Activated CD8-positive, alpha-beta memory T cell treated with anti-CD3 and anti-CD28 coated beads, Interleukin-2, amount 10 ng/mL, durations not matched to agents 7 days and 5 days (primary cell): Measurements from ENCODE around the gene SLC12A3. TPM values are rescaled to one million over a fixed set of nuclear protein-coding genes. Genes with fewer than 3 reads are reported as not detected.

Experiments used
- ATAC-seq: fragments of 150-1000 bp; cut with Tn5 transposase; one replicate; pipeline ENCODE4 v1.10.0; 2021; ENCODE audit warnings: moderate library complexity
- CTCF ChIA-PET: fragments of 350-600 bp; sonication (Branson Sonifier 250); formaldehyde crosslinking; loops from one replicate; lab custom pipeline; 2021; ENCODE audit warnings: antibody characterized with exemption; lab: Charles Lee
- DNase-seq: peaks from one replicate; pipeline ENCODE4 v3.0.0-alpha.2; 2020
- H3K27ac Mint-ChIP-seq: one replicate; pipeline ENCODE4 v1.8.0; 2021; ENCODE audit warnings: mild to moderate bottlenecking, mixed read lengths
- H3K27me3 Mint-ChIP-seq: one replicate; pipeline ENCODE4 v1.8.0; 2021; ENCODE audit warnings: mixed read lengths
- H3K36me3 Mint-ChIP-seq: one replicate; pipeline ENCODE4 v1.8.0; 2021; ENCODE audit warnings: mild to moderate bottlenecking, mixed read lengths
- H3K4me1 Mint-ChIP-seq: one replicate; pipeline ENCODE4 v1.8.0; 2021; ENCODE audit warnings: mixed read lengths
- H3K4me3 Mint-ChIP-seq: one replicate; pipeline ENCODE4 v1.8.0; 2021; ENCODE audit warnings: mild to moderate bottlenecking, moderate library complexity, mixed read lengths
- H3K9me3 Mint-ChIP-seq: one replicate; pipeline ENCODE4 v1.8.0; 2022; ENCODE audit warnings: low read depth, mixed read lengths
- total RNA-seq, 2 experiments: library from RNA; stranded (reverse); gene quantifications; one replicate each; pipeline ENCODE4 v1.2.3, GENCODE V29; 2021

SLC12A3 gene
- not detected for total RNA-seq

GRCh38 chr16:56864960-56865359 lies at the start of gene SLC12A3:
Gene SLC12A3 (plus strand): TSS chr16:56865207. CDS start chr16:56865236, 29 bp downstream.
- no peak within 1 kb of the TSS for H3K27ac Mint-ChIP-seq

DNA sequence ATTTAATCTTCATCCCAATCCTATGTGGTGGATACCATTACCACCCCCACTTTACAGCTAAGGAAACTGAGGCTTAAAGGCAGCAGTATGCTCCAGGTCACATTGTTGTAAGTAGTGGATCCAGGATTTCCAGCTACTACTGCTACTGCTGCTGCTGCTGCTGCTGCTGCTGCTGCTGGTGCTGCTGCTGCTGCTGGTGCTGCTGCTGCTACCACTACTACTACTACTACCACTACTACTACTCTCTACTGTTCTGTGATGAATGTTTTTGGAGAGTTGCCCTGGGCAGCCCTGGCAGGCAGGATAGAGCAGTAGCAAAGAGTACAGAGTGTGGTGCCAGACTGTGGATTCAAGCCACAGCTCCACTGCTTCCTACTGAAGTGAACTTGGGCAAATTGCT lies 49.3 kb upstream of the SLC12A3 start:
- H3K9me3 Mint-ChIP-seq = no peaks in the 10 kb centered on the region
- peaks cover 6% of the 10 kb centered on the region for H3K4me1 Mint-ChIP-seq
- CTCF ChIA-PET = no interaction called here
- H3K4me3 Mint-ChIP-seq = no peak overlapping the region
- ATAC-seq (no peak), DNase-seq (no peak)
- no peak overlapping the region for H3K27ac Mint-ChIP-seq
- H3K27me3 Mint-ChIP-seq = no peaks in the 10 kb centered on the region
- H3K36me3 Mint-ChIP-seq = peaks cover 7% of the 10 kb centered on the region

More at GRCh38 chr16:56864960-56865359, at the start of gene SLC12A3:
- Mint-ChIP-seq H3K4me1 (peaks cover 53% of the 10 kb centered on the region), H3K36me3 (no peaks in the 10 kb centered on the region), H3K27me3 (peaks cover 2% of the 10 kb centered on the region), H3K4me3 (no peak within 1 kb of the TSS), H3K9me3 (no peaks in the 10 kb centered on the region)
- ATAC-seq = no peak
- CTCF ChIA-PET = interaction anchor here (1.0 to 8.5 kb wide), 3 partner anchors 72 to 163 kb away, joined by 3 to 82 read pairs (median 3); no protein-coding TSS in a partner anchor
- no peak for DNase-seq

DNA sequence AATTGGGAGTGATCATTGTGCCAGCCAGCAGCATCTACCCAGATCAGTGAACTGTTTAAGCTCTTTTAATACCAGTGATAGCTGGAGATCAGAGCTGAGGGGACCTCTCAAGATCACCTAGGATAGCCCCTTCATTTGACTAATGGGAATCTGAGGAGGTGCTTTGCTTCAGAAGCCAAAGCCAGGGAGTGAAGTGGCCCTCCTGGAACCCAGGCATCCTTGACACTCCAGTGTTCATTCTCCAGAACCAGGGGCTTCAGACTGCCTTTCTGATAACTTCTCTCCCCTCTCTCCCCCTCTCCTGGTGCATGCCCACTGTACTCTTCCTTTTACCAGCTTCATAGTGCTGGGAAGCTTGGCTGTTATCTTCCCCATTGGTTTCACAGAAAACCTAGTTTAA lies 48.0 kb upstream of the SLC12A3 start:
- DNase-seq = no peak
- H3K27me3 Mint-ChIP-seq = no peaks in the 10 kb centered on the region
- peaks cover 10% of the 10 kb centered on the region for H3K36me3 Mint-ChIP-seq
- CTCF ChIA-PET = interaction anchor here (0.8 to 1.3 kb wide), 5 partner anchors 12 to 240 kb away, joined by 3 to 4 read pairs (median 3); no protein-coding TSS in a partner anchor
- no peak overlapping the region for H3K4me3 Mint-ChIP-seq
- H3K4me1 Mint-ChIP-seq = peaks cover 6% of the 10 kb centered on the region
- ATAC-seq = no peak
- no peaks in the 10 kb centered on the region for H3K9me3 Mint-ChIP-seq
- no peak overlapping the region for H3K27ac Mint-ChIP-seq

DNA sequence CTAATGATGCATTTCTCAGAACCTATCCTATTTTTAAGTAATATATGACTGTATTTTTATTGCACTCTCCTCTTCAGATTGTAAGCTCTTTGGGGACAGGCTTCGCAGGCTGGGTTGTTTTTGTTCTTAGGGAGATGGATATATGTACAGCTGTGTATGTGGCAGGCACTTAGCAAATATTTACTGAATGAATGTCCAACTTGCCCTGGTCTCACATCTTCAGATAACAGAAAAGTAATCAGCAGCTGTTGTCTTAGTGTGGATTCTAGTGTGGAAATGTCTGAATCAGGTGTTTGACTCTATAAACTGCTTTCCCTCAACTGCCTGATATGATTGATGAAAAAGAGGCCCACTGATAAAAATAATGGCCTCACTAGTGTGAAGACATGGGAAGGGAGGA lies 47.1 kb upstream of the SLC12A3 start:
- CTCF ChIA-PET = interaction anchor here (1.3 kb wide), 1 partner anchor 30 kb away, joined by 3 read pairs; no protein-coding TSS in a partner anchor
- Mint-ChIP-seq H3K36me3 (peaks cover 10% of the 10 kb centered on the region), H3K27me3 (no peaks in the 10 kb centered on the region), H3K9me3 (no peaks in the 10 kb centered on the region), H3K4me3 (no peak overlapping the region), H3K27ac (no peak overlapping the region), H3K4me1 (peaks cover 1% of the 10 kb centered on the region)
- no peak for DNase-seq
- no peak for ATAC-seq

DNA sequence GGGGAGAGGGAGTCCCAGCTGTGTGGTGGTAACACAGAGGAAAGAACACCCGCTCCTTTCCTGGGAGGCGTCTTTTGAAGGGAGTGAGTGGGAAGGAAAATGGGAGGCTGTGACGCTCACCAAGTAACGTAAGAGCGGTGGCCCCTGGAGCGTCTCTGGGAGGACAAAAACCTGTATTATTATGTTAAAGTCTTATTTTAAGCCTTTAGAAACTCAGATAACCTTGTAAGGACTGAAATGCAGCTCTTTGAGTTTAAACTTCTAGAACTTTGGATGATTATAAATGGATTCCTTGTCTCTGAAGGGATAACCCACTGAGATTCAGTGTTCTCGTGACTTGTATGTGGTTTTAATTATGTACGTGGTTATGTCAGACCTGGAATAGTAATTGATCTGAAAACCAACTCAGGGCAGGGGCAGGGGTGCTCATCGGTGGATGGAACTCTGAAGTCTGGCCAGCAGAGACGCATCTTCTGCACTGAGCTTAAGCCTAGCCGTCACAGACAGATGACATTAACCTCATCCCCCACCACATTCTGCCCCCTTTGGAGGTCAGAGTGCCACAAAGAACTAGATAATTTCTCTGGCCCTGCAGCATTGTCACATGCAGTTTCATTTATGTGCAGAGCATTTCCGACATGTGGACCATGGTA lies 41.8 kb upstream of the SLC12A3 start:
- ATAC-seq (no peak), DNase-seq (no peak)
- Mint-ChIP-seq H3K4me1 (no peaks in the 10 kb centered on the region), H3K27ac (no peak overlapping the region), H3K36me3 (peaks cover 22% of the 10 kb centered on the region), H3K4me3 (no peak overlapping the region), H3K9me3 (no peaks in the 10 kb centered on the region), H3K27me3 (no peaks in the 10 kb centered on the region)
- CTCF ChIA-PET = no interaction called here

- CTCF ChIA-PET = interaction anchor here (0.9 to 1.6 kb wide), 3 partner anchors 27 to 126 kb away, joined by 3 to 5 read pairs (median 5); no protein-coding TSS in a partner anchor
- ATAC-seq (peak; percentile 33), DNase-seq (no peak)
- no peaks in the 10 kb centered on the region for H3K27me3 Mint-ChIP-seq
- no peaks in the 10 kb centered on the region for H3K9me3 Mint-ChIP-seq
- no peak overlapping the region for H3K27ac Mint-ChIP-seq
- no peaks in the 10 kb centered on the region for H3K4me1 Mint-ChIP-seq
- no peak overlapping the region for H3K4me3 Mint-ChIP-seq
- peaks cover 31% of the 10 kb centered on the region for H3K36me3 Mint-ChIP-seq
Measured at GRCh38 chr16:56824331-56824730, 40.7 kb upstream of the SLC12A3 start.

- Mint-ChIP-seq H3K4me3 (no peak overlapping the region), H3K36me3 (peaks cover 34% of the 10 kb centered on the region), H3K4me1 (no peaks in the 10 kb centered on the region), H3K27me3 (no peaks in the 10 kb centered on the region), H3K27ac (no peak overlapping the region), H3K9me3 (no peaks in the 10 kb centered on the region)
- DNase-seq = no peak
- ATAC-seq = no peak
- CTCF ChIA-PET = interaction anchor here (0.9 to 1.6 kb wide), 3 partner anchors 26 to 126 kb away, joined by 3 to 5 read pairs (median 5); no protein-coding TSS in a partner anchor
Measured at GRCh38 chr16:56824804-56825203, 40.2 kb upstream of the SLC12A3 start.

GRCh38 chr16:56825826-56826225 lies 39.2 kb upstream of the SLC12A3 start:
- no peak overlapping the region for H3K4me3 Mint-ChIP-seq
- H3K36me3 Mint-ChIP-seq = peaks cover 29% of the 10 kb centered on the region
- H3K9me3 Mint-ChIP-seq = no peaks in the 10 kb centered on the region
- H3K27ac Mint-ChIP-seq = no peak overlapping the region
- H3K4me1 Mint-ChIP-seq = no peaks in the 10 kb centered on the region
- no peaks in the 10 kb centered on the region for H3K27me3 Mint-ChIP-seq
- CTCF ChIA-PET = interaction anchor here (1.4 to 1.6 kb wide), 2 partner anchors 25 to 43 kb away, joined by 5 read pairs; no protein-coding TSS in a partner anchor
- ATAC-seq = no peak
- DNase-seq = no peak

DNA sequence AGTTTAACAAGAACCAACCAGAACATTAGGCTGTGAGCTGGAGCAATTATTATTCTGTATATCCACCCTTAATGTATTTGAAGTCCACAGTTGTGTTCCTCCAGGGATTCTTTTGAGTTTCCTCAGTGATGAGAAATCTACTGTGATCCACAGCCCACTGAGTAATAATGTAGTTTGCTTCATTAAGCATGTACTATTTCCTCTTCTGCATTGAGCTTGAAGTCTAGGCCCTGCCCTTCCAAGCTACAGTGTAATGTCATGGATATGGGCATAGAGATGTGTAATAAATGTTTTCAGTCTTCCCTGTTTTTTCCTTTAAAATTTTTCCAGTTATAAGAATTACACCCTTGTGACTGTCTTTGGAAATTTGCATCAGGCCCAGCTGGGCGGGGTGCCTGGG lies 36.4 kb upstream of the SLC12A3 start:
- Mint-ChIP-seq H3K36me3 (peaks cover 36% of the 10 kb centered on the region), H3K4me3 (no peak overlapping the region), H3K27me3 (no peaks in the 10 kb centered on the region), H3K4me1 (peaks cover 15% of the 10 kb centered on the region), H3K9me3 (no peaks in the 10 kb centered on the region), H3K27ac (no peak overlapping the region)
- CTCF ChIA-PET = interaction anchor here (0.8 to 1.4 kb wide), 4 partner anchors 12 to 353 kb away, joined by 3 to 6 read pairs (median 3); no protein-coding TSS in a partner anchor
- DNase-seq = no peak
- ATAC-seq = no peak

GRCh38 chr16:56830669-56831068 lies 34.3 kb upstream of the SLC12A3 start:
- H3K36me3 Mint-ChIP-seq = peaks cover 46% of the 10 kb centered on the region
- CTCF ChIA-PET = interaction anchor here (0.8 to 1.8 kb wide), 5 partner anchors 8 to 134 kb away, joined by 3 to 6 read pairs (median 3); no protein-coding TSS in a partner anchor

GRCh38 chr16:56832768-56833167 lies 32.2 kb upstream of the SLC12A3 start:
- H3K36me3 Mint-ChIP-seq = peaks cover 53% of the 10 kb centered on the region

More at GRCh38 chr16:56830669-56831068, 34.3 kb upstream of the SLC12A3 start:
- Mint-ChIP-seq H3K27ac (no peak overlapping the region), H3K27me3 (no peaks in the 10 kb centered on the region), H3K4me3 (no peak overlapping the region), H3K9me3 (no peaks in the 10 kb centered on the region), H3K4me1 (peaks cover 18% of the 10 kb centered on the region)
- DNase-seq (no peak), ATAC-seq (no peak)

DNA sequence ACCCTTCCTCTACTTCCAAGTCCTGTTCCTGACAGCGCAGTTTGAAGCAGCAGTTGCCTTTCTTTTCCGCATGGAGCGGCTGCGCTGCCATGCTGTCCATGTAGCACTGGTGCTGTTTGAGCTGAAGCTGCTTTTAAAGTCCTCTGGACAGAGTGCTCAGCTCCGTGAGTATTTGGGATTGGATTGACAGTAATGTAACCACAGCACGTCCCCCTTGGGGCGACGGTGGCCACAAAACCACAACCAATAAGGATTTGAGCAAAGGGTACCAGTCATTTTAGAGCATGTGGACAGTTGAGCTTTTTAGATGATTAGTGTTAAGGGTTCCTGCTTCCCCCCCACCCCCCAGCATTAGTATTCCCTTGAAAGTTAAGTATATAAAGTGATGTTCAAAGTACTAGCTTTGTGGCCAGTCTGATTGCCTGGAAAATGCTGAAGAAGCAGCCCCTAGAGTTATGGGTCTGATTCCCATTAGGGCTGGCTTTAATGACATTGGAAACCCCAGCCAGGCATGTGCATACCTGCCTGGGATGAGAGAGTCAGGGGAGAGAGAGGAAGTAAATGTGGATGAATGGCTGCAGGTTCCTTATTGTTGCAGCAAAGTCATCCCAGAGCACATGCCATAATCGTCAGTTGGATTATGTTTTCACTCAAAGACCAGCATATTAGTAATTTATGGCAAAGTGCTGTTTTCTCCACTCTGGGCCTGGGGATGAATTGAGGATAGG lies 31.6 kb upstream of the SLC12A3 start:
- Mint-ChIP-seq H3K4me1 (peaks cover 18% of the 10 kb centered on the region), H3K9me3 (no peaks in the 10 kb centered on the region), H3K27ac (no peak overlapping the region), H3K4me3 (no peak overlapping the region), H3K36me3 (peaks cover 59% of the 10 kb centered on the region), H3K27me3 (no peaks in the 10 kb centered on the region)
- peak; percentile 49 for ATAC-seq
- peak; percentile 74 for DNase-seq
- CTCF ChIA-PET = interaction anchor here (0.5 to 2.1 kb wide), 6 partner anchors 14 to 613 kb away, joined by 3 to 7 read pairs (median 3); no protein-coding TSS in a partner anchor

More at GRCh38 chr16:56832768-56833167, 32.2 kb upstream of the SLC12A3 start:
- no peaks in the 10 kb centered on the region for H3K27me3 Mint-ChIP-seq
- no peak overlapping the region for H3K27ac Mint-ChIP-seq
- H3K9me3 Mint-ChIP-seq = no peaks in the 10 kb centered on the region
- CTCF ChIA-PET = interaction anchor here (0.5 to 2.1 kb wide), 4 partner anchors 20 to 613 kb away, joined by 3 to 7 read pairs (median 3); no protein-coding TSS in a partner anchor
- no peak overlapping the region for H3K4me3 Mint-ChIP-seq
- peaks cover 18% of the 10 kb centered on the region for H3K4me1 Mint-ChIP-seq
- ATAC-seq (no peak), DNase-seq (no peak)

GRCh38 chr16:56835320-56835719 lies 29.7 kb upstream of the SLC12A3 start:
- CTCF ChIA-PET = no interaction called here
- H3K27ac Mint-ChIP-seq = no peak overlapping the region
- H3K36me3 Mint-ChIP-seq = peaks cover 57% of the 10 kb centered on the region
- no peaks in the 10 kb centered on the region for H3K27me3 Mint-ChIP-seq
- DNase-seq = no peak
- H3K9me3 Mint-ChIP-seq = no peaks in the 10 kb centered on the region
- no peak for ATAC-seq
- peaks cover 18% of the 10 kb centered on the region for H3K4me1 Mint-ChIP-seq
- H3K4me3 Mint-ChIP-seq = no peak overlapping the region
